Melanocyte of skin (primary cell): ENCODE results near the gene SESN3. TPM values are rescaled to one million over a fixed set of nuclear protein-coding genes. Genes with fewer than 3 reads are reported as not detected.

ENCODE experiments used
- total RNA-seq, 2 donors: library from RNA; depleted of rRNA; stranded (reverse); fragments of >200 nt; gene quantifications; 2 replicates each; pipeline ENCODE4 v1.2.3, GENCODE V29; 2012

The SESN3 gene
- total RNA-seq, result 10 to 100 TPM; 21.3 to 25.0 TPM

GRCh38 chr11:95231127-95231880 is at the start of gene SESN3:
Gene SESN3, minus strand, starts transcription at chr11:95231202. Its CDS starts 342 bp downstream, at chr11:95230860.

Other genes starting within 250 kb of the SESN3 start
- not detected for gene KDM4E, start 205.9 kb downstream of the SESN3 start, total RNA-seq
- gene KDM4F, start 181.8 kb downstream of the SESN3 start, total RNA-seq, result not detected
- 10 to 100 TPM; 25.5 to 33.3 TPM for gene SRSF8, start 164.3 kb downstream of the SESN3 start, total RNA-seq
- gene ENDOD1, start 141.4 kb downstream of the SESN3 start, total RNA-seq, result 10 to 100 TPM; 67.3 to 73.3 TPM